NCI-H1694 treated with DMSO at 0.1 percent for 48 hours (cell line): ENCODE data around the gene AKT3.
"Not testable (repeated sequence)": the region's sequence is repeated elsewhere in the genome, so short reads cannot be mapped to it uniquely, and the experiment has no call there.

Source experiments
- DNase-seq: peaks from one replicate; lab custom pipeline; 2025; lab: John Stamatoyannopoulos, UW

AKT3 gene

DNA sequence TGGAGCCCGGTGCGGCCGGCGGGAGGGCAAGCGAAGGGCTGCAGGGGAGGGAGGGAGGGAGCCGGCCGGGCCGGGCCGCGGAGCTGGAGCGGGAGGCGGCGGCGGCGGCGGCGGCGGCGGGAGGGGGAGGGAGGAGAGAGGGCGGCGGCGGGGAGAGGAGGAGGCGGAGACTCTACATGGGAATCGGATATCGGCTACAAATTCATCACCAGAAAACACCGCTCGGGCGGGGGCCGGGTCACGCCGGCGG is at the start of gene AKT3:
TSS of gene AKT3 (minus strand) at position 42 of the 250 bp plus-strand sequence. CDS start 7,073 bp downstream, outside the sequence.
- peak; percentile 100 for DNase-seq

DNA sequence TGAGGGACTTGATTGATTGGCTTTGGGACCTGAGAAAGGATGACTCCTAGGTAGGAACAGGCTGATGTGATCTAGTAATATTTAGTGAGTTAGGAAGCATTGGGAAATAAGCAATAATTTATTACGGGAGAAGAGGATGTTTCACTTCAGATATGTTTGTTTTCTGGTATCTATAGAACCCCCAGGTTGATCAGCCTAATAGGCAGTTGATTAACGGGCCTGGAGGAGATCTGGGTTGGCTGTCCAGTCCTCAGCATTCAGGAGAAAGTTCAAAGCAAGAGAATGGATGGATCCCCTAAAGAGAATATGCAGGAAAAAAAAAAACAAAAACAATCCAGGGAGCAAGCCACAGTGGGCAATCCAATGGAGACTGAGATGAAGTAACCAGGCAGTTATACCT is 48.2 kb upstream of the AKT3 start:
- no peak for DNase-seq

DNA sequence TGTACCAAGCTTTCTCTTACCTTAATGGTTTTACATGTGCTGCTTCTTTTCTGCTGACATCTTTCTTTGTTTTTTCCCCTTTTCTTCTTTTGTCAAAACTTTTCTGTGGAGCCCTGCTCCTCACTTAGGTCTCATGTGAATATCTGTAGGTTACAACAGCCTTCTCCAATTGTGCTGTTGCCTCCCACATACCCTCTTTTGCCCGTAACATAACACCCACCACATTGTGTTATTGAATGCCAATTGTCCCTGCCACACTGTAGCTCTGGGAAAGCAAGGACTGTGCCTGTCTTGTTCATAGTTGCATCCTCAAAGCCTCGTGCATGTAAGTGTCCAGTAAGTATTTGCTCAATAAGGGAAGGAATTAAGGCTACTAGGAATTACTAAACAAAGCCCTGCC is 46.3 kb upstream of the AKT3 start:
- DNase-seq = no peak

DNA sequence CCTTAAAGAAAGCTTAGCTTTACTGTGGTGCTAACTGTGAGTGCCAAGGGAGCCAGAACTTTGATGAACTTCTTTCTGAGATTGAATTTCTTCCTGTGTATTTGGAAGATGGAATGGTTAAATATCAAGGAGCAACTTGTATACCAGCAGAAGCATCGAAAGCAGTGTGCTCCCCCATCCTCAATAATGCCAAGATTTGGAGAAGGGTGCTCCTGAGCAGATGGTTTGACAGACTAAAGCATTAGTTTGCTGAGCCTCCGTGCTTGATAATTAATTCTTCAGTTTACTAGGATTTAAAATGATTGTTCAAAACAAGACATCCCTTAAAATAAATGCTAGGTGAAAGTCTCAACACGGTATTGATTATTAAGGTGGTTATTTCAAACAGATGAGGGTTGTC is 42.4 kb upstream of the AKT3 start:
- no peak for DNase-seq

DNA sequence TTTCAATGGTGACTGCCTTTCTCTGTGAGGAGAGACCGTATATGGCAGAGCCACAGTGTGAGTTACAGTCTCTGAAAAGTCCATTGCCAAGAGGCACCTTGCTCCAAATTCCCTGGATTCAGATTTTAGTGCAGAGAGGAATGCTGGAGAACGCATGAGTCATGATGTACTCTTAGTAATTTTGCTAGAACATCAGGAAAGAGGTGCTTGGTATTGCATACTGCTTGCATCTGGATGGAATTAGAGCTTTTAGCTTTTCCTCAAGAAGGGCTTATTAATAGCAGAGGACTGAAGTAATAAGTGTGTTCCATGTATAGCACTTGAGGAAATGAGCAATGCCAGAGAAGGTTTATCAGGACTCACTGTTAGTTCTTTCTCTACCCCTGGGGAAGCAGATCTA is 40.5 kb upstream of the AKT3 start:
- DNase-seq = no peak

DNA sequence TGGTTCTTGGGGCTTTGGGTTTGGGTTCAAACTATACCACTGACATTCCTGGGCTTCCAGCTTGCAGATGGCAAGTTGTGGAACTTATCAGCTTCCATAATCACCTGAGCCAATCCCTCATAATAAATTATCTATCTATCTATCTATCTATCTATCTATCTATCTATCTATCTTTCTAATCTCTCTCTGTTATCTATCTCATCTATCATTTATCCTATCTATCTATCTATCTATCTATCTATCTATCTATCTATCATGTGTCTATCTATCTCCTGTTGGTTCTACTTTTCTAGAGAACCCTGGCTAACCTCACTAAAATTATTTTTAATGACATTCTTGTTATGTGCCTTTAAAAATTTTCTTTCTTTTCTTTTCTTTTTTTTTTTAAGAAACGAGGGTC is 35.8 kb upstream of the AKT3 start:
- DNase-seq = no peak

DNA sequence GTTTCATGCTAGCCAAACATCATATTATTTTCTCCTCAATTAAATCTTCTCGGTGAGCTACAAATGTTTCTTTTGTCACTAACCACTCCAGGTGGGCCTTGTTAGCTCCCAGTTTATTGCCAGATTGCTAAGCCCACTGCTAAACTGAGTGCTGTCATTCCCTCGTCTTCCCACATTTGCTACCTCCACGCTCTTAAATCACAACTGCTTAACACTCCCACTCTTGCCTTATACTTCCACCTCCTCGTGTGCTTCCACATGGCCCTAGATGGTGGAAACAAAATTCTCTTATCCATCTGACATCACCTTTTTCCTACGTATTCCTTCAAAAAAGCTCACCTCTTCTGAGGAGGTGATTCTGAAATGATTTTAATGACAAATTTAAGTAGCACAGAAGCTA is 34.6 kb upstream of the AKT3 start:
- DNase-seq = no peak

DNA sequence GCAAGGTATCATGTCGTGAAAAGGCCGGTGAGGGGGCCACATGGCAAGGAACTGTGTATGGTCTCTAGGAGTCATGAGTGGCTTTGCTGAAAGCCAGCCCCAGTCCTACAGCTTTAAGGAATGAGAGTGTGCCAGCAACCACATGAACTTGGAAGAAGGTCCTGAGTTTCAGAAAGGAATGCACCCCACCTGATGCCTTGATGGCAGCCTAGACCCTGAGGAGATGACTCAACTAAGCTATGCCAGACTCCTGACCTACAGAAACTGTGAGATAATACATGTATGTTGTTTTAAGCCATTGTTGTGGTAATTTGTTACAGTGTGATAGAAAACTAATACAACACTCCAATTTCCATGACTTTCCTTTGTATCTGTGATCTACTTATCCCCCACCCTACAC is 33.5 kb upstream of the AKT3 start:
- no peak for DNase-seq

DNA sequence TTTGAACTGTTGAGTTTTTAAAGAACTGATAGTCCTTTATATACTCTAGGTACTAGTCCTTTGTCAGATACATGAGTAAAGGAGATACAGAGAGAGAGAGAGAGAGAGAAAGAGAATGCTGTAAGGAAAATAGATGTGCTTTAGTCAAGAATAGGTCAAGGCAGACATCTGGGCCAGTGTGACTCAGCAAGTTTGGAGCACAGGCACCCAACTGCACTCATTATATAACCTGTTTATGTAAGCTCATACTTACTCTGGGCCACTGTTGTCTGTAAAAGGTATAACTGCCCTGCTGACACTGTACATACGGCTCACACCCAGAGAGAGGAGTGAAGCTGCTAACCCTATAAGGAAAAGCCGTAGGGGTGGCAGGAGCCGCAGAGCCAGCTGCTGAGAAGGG is 32.2 kb upstream of the AKT3 start:
- DNase-seq = no peak

DNA sequence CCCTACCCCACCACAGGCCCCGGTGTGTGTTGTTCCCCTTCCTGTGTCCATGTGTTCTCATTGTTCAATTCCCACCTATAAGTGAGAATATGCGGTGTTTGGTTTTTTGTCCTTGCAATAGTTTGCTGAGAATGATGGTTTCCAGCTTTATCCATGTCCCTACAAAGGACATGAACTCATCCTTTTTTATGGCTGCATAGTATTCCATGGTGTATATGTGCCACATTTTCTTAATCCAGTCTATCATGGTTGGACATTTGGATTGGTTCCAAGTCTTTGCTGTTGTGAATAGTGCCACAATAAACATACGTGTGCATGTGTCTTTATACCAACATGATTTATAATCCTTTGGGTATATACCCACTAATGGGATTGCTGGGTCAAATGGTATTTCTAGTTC is 27.0 kb upstream of the AKT3 start:
- DNase-seq = not testable (repeated sequence)

DNA sequence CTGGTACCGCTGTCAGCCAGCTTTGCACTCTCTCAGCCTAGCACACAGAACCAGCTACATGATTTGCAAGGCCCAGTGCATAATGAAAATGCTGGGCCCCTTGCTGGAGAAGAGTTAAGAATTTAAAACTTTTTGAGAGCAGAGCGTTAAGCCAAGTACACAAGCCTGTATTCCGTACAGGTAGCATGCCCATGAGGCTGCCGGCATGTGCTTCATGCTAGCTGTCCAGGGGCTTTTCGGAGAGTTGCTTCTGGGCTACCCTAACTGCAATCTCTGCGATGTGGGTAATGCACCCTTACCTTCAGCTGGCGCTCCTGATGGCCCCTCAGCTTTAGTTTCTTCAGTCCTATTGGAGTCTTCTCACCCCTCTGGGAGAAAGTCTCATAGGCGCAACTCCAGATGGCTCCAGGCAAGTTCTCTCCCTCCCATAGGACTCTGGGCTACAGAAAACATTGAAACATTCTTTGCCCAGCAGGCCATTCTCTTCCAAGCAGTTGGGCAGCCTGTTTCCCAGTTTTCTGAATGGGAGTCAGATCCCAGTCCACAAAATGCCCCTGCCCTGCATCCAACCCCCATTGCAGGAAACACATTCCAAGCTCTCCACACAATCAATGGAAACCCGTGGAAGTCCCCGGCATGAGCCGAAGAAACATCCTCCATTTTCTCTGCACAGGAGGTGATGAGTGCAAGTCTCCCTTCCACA is 5.7 kb upstream of the AKT3 start:
- DNase-seq = no peak

DNA sequence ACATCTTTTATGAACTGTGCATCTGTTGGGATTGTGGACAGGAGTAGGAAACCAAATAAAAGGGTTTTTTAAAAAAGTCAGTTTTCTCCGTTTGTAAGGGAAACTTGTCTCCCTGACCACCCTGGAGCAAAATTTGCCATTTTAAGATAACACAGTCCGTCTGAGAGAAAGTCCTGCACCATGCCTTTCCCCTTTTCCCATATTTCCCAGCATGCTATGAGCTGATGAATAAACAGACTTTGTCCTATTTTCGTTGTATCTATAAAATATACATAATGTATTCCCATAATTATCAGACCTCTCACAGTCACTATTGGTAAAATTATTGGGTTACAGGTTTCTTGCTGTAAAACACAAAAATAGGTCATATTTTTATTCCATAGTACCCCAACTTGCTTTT is 1.7 kb upstream of the AKT3 start:
- peak; percentile 100 for DNase-seq

DNA sequence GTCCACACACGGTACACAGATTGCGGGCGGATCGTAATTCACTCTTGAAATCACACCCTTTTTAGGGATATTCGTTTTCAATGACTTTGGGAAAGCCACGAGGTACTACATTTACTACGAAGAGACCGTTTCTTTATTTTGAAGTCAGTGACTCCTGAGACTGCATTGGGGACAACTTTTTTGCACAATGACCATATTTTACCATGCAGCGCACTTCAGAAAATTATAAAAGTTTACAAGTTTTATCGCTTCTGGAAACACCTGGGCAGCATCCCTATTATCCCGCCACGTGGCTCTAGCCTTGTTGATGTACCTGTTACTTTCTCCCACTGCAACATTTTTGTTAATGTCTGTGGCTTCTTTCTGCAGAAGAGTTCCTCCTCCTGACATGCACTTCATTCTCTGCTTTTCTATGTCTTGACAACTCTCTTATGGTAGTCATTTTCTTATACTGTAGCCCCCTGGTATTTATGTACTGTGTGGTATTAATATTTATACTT is 1.3 kb upstream of the AKT3 start:
- DNase-seq = peak; percentile 100

DNA sequence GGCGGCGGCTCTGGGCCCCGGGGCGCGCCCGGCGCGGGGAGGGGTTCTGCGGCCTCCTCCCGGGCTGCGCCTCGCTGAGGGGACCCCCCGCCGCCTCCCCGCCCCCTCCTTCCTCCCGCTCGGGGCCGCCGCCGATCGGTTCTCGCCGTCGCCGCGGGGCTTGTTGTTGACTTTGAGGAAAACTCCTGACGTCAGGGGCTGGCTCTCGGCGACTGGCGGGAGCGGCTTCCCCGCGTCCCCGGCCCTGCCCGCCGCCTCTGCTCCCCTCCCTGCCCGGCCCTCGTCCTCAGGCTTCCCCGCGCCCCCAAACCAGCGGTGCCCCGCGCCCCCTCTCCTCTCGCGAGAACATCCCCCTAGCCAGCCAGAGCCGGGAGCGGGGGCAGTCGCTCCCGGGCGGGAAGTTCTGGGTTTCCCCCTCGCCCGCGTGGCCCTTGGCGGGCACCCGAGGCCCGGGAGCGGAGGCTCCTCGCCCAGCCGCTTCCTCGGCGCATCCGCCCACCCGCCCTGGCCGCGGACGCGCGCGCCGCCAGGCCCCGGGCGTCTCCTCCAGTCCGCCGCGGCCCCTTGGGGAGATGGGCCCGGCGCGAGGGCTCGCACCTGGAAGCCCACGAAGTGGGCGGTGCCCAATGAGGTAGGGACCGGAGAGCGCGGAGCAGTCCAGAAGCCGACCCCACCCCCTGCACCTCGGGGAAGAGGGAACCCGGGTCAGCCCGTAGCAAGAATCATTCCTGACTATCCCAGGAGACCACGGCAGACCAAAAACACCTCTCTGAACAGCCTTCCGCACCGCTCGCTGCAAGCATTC is 611 bp upstream of the AKT3 start:
- peak; percentile 100 for DNase-seq

DNA sequence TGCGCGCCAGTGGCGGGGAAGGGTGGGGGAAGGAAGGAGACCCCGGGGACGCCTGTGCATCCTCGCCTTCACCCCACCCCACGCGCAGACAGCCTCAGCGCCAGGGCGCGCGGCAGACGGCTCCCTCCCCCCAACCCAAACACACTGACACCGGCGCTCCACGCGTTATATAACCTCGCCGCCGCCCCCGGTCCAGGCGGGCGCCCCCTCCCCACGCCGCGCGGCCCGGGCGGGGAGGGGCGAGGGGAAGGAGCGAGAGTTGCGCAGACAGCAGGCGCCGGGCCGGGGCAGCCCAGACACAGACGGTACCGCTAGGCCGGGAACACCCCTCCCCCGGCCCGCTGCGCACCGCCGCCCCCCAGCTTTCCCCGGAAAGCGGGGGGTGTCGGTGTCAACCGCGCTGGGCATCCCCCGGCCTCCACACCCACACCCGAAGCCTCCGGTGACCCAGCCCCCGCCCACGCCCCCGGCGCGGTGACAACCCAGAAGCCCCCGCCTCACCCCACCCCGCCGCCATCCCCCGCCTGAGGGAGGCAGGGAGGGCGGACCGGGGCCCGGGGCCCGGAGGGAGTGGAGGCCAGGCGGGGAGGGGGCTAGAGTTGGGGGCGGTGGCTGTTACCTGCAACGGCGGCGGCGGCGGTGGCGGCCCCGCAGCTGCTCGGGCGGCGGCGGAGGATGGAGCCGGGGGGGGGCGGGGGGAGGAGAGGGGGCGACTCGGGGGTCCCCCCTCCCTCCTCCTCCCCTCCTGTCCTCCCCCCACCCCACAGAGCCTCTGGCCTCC is 432 bp downstream of the AKT3 start:
- DNase-seq = peak; percentile 100

DNA sequence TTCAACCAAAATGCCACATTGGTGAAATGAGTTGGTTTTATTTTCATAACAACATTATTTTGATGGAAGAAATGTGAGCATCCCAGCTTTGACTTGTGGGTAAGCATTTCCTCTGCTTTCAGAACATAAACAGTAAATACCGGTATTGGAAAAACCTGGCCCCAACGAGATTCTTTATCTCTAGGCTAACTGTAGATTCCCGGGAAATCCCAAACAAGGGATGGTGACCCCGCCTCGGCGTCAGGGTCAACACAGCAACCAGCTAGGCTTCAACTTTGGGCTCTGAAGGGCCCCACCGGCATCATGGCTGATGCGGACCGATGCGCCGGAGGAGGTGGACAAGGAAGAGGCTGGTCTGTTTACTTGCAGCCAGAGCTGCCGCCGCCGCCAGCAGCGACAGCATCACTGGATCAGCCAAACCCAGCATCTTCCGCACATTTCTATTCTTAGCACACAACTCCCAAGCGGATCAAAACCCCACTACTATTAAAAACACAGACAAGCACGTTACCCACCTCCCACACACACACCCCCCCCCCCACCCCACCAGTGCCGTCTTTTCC is 1.1 kb downstream of the AKT3 start:
- peak; percentile 100 for DNase-seq

DNA sequence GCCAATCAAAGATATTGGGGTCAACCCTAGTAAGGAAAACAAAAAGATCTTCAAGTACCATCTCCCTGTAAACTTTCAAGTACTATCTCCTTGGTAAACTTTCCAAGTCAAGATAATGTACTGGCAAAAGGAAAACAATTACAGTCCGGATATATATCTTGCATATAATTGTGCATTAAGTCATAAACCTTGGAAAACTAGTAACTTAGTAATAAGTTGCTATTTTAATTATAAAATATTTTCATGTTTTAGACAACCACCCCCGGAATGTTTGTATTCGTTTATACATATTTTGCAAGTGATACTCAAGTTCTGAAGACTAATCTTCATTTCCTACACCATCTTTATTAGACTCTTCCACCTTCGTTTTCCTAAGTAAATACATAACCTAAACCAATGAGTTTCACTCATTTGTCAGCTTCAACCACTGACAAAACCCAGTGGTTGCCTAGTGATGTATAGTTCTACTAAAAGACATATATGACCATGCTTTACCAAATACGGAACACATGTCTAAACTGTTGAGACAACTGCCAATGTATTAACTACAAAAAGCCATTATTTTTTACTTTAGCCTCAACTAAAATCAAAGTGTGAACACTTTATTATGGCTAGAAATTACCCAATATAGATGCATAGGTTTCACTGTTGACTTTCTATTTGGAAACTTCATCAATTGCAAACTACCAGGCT is 1.7 kb downstream of the AKT3 start:
- peak; percentile 100 for DNase-seq

DNA sequence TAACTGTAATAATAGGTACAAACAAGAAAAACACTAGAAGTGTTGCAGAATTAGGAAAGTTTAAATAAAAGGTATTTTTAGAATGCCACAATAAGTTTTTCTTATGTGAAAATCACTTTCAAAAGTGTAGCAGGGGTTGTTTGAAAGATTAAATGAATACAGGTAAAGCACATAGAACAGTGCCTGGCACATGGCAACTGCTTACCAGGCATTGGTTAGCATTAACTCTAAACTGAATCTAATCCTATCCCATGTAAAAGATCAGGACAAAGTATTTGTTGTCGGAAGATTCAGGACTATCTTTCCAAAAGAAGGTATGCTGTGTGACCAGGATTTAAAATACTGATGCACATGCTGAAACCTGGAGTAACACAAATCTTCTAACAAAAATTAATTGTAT is 3.3 kb downstream of the AKT3 start:
- no peak for DNase-seq

DNA sequence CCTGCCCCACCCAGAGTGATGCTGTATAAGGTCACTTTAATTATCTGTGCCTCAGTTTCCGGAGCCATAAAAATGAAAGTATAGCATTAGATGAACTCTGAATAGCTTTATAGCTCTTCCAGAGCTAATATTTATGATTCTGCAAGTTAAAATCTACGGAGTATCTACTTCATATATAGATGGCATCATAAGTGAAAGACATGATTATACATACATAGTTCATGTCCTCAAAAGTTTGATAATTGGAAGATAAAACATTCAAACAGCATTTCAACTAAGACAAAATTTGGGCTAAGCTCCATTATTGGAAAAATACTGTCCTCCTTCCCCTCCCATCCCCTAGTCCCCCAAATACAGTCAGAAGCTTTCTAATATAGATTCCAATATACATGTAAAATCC is 4.2 kb downstream of the AKT3 start:
- no peak for DNase-seq

DNA sequence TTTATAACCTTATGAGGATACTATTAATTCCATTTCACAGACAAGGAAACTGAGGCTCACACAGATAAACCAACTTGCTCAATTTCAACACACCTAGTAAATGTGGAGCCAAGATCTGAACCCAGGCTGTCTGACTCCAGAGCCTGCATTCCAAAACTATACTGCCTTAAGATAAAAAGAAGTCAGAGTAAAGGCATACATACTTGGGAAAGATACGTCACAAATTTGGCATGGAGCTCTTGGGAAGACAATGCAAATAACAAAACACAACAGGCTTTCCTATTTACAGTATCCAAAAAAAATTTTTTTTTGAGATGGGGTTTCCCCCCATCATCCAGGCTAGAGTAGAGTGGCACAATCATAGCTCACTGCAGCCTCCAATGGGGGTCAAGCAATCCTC is 5.9 kb downstream of the AKT3 start:
- no peak for DNase-seq

DNA sequence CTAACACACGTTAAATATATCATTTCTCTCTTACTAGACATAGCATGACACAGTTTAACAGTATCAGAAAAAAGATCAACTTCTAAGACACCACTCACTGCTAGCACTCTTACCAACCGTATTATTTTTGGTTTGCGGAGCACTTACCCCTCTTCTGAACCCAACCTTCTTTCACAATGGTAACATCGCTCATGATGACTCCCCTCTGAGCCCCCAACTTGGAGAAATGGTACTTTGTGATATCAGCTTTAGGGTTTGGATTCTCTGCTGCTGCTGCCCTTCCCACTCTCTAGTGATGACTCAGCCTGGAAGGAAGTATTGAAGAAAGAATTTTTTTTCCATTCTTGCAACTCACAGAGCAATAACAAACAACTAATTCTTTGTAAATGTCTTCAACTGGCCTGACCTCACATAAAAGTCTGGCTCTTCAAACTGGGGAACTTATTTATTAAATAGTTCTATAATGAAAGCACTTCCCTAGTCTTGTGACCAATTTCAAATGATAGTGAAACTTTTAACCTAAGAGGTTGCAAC is 7.0 kb downstream of the AKT3 start:
- DNase-seq = no peak

DNA sequence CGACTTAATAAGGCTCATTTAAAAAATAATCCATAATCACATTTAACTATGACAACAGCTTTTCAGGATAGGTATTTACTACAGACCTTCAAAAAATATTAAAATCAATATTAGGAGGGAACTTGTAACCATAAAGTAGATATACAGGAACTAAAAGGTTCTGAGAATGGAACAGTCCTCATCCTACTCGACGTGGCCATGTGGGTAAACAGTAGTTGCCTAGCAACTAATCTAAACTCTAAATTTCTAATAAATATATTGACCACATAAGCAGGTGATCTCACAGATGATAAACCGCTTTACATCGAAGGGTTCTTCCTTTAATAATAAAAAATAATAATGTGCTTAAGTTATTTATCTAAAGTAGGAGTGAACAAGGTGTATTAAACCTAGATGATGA is 7.9 kb downstream of the AKT3 start:
- no peak for DNase-seq
